Tibial artery (tissue), 4 donors: ENCODE results near the gene INPP5A.

Experiments
- DNase-seq, 2 donors: peaks; one replicate each; pipeline ENCODE4 v3.0.0-alpha.2; 2019
- H3K27ac ChIP-seq, 2 donors: fragments of 200-600 bp; sonication (generic) in 1 of 2; 1 replicate in 1 of 2; 2 replicates in 1 of 2; pipeline ENCODE4 v1.5.1; 2018 to 2019; ENCODE audit warnings: mild to moderate bottlenecking in 1 of 2
- H3K27me3 ChIP-seq, 2 donors: fragments of 200-600 bp; sonication (generic) in 1 of 2; one replicate each; pipeline versions ENCODE4 v1.5.1 to v1.6.0; 2016 to 2019
- H3K36me3 ChIP-seq, 3 donors: fragments of 200-600 bp; sonication (generic) in 2 of 3; one replicate each; pipeline ENCODE4 v1.5.1; 2016 to 2019; ENCODE audit warnings: mild to moderate bottlenecking in 2 of 3
- H3K4me1 ChIP-seq, 4 donors: fragments of 200-600 bp; sonication (generic) in 2 of 4; 1 replicate in 3 of 4; 2 replicates in 1 of 4; pipeline ENCODE4 v1.5.1; 2016 to 2019
- H3K4me3 ChIP-seq, 2 donors: fragments of 200-600 bp; sonication (generic) in 1 of 2; 1 replicate in 1 of 2; 2 replicates in 1 of 2; pipeline ENCODE4 v1.5.1; 2018 to 2019; ENCODE audit warnings: mild to moderate bottlenecking in 2 of 2
- H3K9me3 ChIP-seq, 3 donors: fragments of 200-600 bp; sonication (generic) in 1 of 3; one replicate each; pipeline ENCODE4 v1.5.1; 2016 to 2019
- CTCF ChIP-seq, 2 experiments: fragments of 200-600 bp in 1 of 2; fragments of 450-650 bp in 1 of 2; IDR thresholded peaks; one replicate each; pipeline ENCODE4 v1.5.1; 2017 to 2019; ENCODE audit warnings: antibody characterized with exemption in 2 of 2, mild to moderate bottlenecking in 1 of 2, moderate library complexity in 1 of 2
- intact Hi-C: fragments of 100-400 bp; cut with DNase I; formaldehyde crosslinking; loops from one replicate; pipeline ENCODE4 v1.15.0; 2023; ENCODE audit warnings: low total_unique reads

The INPP5A gene

GRCh38 chr10:132806110-132806509 is 268.5 kb downstream of the INPP5A start:
- DNase-seq: no peak
- intact Hi-C loops: no loop called here
- Histone ChIP-seq H3K36me3 (no peaks in the 10 kb centered on the region), H3K4me1 (no peaks in the 10 kb centered on the region), H3K27me3 (peaks cover 0 to 39% of the 10 kb centered on the region in 2 donors), H3K27ac (no peak overlapping the region), H3K4me3 (no peak overlapping the region), H3K9me3 (peaks cover 0 to 13% (median 9%) of the 10 kb centered on the region in 3 donors)
- no peak for TF ChIP-seq CTCF (IDR thresholded peaks at IDR 0.05)

GRCh38 chr10:132806561-132807003 is 269.0 kb downstream of the INPP5A start:
- H3K4me3 ChIP-seq: no peak overlapping the region
- H3K36me3 ChIP-seq: no peaks in the 10 kb centered on the region
- DNase-seq: no peak
- no peaks in the 10 kb centered on the region for H3K4me1 ChIP-seq
- no peak for TF ChIP-seq CTCF (IDR thresholded peaks at IDR 0.05)
- intact Hi-C loops: no loop called here
- peaks cover 0 to 43% of the 10 kb centered on the region in 2 donors for H3K27me3 ChIP-seq
- no peak overlapping the region for H3K27ac ChIP-seq
- peaks cover 0 to 12% (median 6%) of the 10 kb centered on the region in 3 donors for H3K9me3 ChIP-seq

- no peak for TF ChIP-seq CTCF (IDR thresholded peaks at IDR 0.05)
- Histone ChIP-seq H3K27me3 (peaks cover 0 to 51% of the 10 kb centered on the region in 2 donors), H3K27ac (no peak overlapping the region), H3K36me3 (no peaks in the 10 kb centered on the region), H3K4me3 (no peak overlapping the region), H3K9me3 (peaks cover 0 to 7% (median 0%) of the 10 kb centered on the region in 3 donors), H3K4me1 (no peaks in the 10 kb centered on the region)
- DNase-seq: peak in 1 of 2 donors; percentile 59
- intact Hi-C loops: no loop called here
Measured at GRCh38 chr10:132807621-132808049, 270.0 kb downstream of the INPP5A start.

- peak in 1 of 2 donors; percentile 49 for DNase-seq
- no peak for TF ChIP-seq CTCF (IDR thresholded peaks at IDR 0.05)
- Histone ChIP-seq H3K4me1 (no peaks in the 10 kb centered on the region), H3K4me3 (no peak overlapping the region), H3K9me3 (peaks cover 0 to 7% (median 0%) of the 10 kb centered on the region in 3 donors), H3K27me3 (peaks cover 0 to 54% of the 10 kb centered on the region in 2 donors), H3K36me3 (no peaks in the 10 kb centered on the region), H3K27ac (no peak overlapping the region)
- intact Hi-C loops: no loop called here
Measured at GRCh38 chr10:132808383-132809231, 271.0 kb downstream of the INPP5A start.

GRCh38 chr10:132809232-132810140 is 271.9 kb downstream of the INPP5A start:
- Histone ChIP-seq H3K9me3 (peaks cover 0 to 7% (median 0%) of the 10 kb centered on the region in 3 donors), H3K27me3 (peaks cover 0 to 60% of the 10 kb centered on the region in 2 donors), H3K4me1 (no peaks in the 10 kb centered on the region), H3K27ac (no peak overlapping the region), H3K4me3 (no peak overlapping the region), H3K36me3 (no peaks in the 10 kb centered on the region)
- intact Hi-C loops: no loop called here
- no peak for TF ChIP-seq CTCF (IDR thresholded peaks at IDR 0.05)
- DNase-seq: peak in 1 of 2 donors; percentile 54
